DMS114 treated with DMSO at 0.1 percent for 48 hours (cell line): ENCODE measurements around the gene PIGW.
"Not testable (repeated sequence)": the region's sequence is repeated elsewhere in the genome, so short reads cannot be mapped to it uniquely, and the experiment has no call there.

Experiments used
- DNase-seq: peaks from one replicate; lab custom pipeline; 2025; ENCODE audit not compliant: unreplicated experiment; lab: John Stamatoyannopoulos, UW

Gene PIGW

DNA sequence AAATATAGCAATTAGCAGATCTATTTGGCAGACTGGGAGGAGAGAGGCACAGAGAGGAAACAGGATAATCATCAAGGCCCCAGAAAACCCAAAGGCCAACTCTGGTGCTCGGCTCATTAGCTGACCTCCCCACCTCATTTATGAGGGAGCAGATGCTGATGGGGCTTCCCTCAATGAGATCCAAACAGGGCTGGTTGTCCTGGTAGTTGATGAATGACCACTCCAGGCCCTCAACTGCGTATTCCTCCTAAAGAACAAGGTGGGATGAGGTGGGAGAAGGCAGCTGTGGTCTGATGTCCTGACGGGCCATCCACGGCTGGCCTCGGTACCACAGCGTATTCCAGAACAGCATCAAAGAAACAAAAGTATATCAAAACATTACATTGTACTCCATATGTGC, 27.5 kb upstream of the PIGW start:
- no peak for DNase-seq

DNA sequence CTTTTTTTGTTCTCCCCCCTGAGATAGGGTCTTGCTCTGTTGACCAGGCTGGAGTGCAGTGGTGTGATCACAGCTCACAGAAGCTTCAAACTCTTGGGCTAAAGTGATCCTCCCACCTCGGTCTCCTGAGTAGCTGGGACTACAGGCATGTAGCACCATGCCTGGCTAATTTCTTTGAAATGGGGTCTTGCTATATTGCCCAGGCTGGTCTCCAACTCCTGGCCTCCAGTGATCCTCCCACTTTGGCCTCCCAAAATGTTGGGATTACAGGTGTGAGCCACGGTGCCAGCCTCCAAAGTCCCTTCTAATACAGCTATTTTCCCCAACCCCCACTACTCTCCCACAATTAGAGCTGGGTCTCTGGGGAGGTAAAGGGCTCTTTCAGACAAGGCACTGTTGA, 26.3 kb upstream of the PIGW start:
- not testable (repeated sequence) for DNase-seq

DNA sequence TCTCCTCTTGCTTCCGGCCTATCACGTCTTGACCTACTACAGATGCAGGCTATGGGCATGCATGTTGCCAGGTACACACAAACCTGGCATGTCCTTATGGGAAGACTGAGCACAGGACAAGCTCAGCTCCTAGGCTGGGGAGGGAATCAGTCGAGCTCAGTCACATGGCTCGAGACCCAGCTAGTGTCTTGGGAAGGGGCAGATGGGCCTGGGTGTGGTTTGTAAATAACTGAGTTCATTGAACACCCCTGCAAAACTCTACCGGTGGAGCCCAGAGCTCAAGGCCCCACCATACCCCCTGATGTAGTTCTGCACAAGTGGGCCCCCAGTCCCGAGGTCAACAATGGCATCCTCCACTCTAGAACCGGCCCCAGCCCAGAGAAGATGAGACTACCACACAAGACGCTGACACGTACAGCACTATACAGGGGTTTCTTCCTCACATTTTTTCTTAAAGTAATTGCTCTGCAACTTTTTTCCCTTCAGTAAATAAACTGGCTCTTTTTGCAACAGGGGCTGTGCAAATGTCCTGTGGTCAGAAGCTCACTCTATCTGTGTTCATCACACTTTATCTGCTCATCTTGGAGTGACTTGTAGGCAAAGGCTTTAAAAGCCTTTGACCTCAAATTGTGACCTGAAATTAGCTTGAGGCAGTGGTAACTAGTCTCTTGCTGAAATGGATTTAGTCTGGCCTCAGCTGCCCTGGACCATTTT, 25.4 kb upstream of the PIGW start:
- DNase-seq = no peak

DNA sequence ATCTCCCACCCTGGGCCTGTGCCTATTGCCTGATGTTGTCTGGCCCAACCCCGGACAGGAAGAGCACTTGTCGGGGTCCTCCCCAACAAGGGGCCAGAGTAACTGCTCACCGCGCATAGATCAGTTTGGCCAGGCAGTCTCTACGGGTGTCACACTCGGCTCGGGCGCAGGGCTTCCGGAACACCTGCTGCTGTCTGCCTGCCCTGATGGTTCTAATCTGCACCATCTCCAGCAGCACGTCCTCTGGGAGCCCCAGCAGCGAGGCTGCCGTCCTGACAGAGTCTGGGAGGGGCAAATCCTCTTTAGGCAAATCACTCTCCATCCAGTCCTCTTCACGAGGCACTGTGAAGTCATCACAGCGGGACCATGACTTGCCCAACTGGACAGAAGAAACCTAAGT, 24.2 kb upstream of the PIGW start:
- DNase-seq = no peak

DNA sequence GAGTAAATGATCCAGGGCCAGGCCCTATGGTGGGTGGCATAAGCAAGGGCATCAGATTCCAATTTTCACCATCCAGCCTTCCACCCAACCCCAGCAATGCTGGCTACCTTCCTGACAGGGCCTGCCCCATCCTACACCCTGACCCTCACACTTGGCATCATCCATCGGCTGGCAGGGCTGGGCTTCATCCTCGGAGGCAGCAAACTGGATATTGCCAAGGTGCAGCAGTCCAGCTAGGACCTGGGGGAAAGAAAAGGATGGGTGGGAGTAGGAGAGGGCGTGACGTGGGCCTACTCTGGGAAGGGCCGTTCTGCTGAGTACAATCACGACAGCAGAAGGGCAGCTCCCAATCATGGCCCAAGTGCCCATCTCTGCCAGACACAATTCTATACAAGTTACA, 23.6 kb upstream of the PIGW start:
- no peak for DNase-seq

DNA sequence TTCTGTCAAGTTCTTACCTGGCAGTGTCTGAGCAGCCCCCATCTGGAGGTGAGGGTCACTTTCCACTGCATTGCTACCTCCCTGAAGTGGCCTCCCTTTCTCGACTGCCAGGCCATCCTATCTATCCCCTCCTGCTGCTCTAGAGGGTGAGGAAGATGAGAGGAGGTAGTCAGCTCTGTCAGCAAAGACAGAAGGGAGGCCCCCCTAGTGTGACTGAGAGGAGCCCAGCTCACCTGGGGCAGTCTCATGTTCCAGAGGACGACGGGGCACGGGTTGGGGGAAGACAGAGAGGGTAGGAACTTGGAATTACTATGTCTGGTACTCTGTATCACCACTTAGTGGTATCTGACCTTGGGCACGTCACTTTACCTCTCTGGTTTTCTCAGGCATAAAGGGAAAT, 22.1 kb upstream of the PIGW start:
- DNase-seq = no peak

DNA sequence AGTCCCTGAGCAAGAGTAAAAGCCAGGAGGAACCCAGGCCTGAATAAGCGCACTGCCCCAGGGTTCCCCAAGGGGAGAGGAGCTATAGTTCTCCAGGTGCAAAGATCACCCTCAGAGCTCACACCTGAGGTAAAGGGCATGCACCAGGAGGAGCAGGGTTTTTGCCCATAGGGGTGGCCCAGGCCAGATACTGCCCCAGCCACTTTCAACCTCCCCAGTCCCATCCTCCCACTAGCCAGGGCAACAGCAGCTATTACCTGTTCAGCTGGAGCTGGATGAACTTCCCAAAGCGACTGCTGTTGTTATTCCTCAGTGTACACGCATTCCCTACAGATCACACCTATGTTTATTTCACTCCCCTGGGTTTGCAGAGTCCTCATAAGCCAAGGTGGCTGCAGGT, 19.9 kb upstream of the PIGW start:
- DNase-seq = no peak

DNA sequence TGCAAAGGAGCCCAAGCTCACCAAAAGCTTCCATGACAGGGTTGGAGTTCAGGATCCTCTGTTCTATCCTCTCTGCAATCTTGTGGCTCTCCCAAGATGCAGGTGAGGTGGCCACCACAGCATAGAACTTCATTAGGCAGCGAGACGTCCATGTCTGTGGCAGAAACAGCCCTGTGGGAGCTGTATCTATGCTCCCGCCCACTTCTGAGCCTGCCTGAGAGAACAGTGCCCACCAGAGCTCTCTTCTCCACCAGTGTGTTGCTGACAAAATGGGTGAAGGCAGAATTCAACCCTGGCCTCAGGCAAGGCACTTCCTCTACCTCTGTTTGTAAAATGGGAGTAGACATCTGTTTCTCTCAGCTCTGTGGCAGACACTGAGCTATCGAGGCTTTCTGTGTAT, 18.9 kb upstream of the PIGW start:
- no peak for DNase-seq

DNA sequence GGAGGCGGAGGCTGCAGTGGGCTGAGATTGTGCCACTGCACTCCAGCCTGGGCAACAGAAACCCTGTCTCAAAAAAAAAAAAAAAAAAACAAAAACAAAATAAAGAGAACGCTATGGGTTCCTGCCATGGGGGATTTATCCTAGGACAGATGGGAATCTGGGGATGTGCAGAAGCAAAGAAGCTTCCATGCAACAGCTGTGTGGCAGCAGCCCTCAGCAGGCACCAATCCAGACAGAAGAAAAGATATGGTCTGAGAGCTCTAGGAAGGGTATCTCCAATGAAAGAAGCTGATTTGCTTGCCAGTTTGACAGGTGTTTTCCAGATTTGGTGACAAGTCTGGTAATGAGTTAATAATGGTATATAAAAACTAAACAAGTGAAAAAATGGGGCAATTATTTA, 11.7 kb upstream of the PIGW start:
- DNase-seq = no peak

DNA sequence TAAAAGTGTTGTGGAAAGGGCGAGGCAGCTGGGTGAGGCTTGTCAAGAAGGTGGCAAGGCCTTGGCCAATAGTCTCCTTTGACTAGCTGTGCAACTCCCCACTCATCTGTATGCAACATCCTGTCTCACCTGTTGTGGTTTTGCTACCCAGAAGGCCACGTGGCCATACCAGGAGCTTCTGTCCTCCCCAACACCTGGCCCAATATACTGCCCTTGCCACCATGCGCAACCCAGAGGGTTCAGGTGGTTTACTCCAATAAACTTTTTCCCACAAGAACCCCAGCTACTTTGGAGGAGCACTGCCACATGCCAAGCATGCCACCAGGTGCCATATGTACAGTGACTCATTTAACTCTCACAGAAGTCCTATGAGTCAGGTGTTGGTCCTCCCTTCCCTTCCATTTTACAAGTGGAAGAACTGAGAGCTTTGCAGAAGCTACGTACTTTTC, 10.3 kb upstream of the PIGW start:
- DNase-seq = no peak

DNA sequence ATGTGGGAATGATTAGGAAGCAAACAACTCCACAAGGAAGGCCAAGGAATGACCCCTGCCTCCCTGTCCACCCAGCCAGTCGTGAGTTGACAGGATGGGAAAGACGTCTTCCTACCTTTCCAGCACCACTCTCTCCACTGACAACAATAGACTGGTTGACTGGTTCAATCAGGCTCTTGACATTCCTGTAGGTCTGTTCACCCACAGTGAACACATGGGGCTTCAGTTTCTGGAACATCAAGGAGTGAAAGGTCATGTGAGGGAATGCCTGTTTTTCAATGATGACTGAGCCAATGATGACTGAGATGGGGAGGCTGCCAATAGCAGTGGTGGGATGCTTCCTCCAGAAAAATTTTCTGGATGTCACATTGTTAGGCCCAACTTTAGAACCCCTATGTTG, 9.7 kb upstream of the PIGW start:
- no peak for DNase-seq

DNA sequence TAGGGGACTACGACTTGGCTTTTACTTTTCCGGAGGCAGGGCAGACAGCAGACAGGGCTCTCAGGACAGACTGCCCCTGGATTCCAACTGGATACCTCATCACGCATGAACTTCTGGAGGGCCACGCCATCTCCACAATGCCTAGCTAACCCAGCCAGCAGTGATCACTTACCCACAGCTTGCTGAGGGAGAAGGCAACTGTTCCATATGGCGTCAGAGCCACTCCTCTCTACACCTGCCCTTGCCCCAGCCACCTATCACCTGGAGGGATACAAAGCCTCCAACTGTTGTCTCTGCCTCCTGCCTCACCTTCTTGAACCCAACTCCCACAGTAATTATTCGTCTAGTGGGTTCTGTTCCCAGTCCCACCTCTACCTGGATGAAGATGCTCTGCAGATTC, 8.9 kb upstream of the PIGW start:
- no peak for DNase-seq

DNA sequence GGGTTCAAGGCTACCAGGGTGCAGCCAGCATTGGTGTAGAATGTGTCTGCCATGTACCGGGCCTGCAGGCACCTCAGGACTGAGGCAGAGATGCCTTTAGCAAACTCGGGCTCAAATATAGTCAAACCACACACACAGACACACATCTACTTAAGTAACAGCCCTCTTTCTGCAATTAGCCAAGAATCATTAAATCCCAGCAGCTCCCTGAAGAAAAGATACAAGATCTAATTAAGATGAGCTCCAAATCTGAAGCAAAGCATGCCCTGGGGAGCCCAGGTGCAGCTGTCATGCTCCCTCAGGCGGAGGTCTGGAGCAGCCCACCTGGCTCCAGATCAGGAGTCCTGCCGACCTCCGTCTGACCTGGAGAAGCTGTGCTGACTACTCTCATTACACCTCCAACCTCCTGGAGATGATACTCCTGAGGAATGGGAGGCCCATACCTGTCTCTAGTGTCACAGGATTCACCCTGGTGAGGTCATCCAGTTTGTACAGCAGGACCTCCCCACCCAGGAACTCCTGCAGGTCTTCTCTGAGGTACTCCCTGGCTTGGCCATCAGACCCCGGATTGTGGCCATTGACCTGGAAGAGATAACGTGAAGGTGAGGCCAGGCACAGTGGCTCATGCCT, 7.1 kb upstream of the PIGW start:
- DNase-seq = no peak

DNA sequence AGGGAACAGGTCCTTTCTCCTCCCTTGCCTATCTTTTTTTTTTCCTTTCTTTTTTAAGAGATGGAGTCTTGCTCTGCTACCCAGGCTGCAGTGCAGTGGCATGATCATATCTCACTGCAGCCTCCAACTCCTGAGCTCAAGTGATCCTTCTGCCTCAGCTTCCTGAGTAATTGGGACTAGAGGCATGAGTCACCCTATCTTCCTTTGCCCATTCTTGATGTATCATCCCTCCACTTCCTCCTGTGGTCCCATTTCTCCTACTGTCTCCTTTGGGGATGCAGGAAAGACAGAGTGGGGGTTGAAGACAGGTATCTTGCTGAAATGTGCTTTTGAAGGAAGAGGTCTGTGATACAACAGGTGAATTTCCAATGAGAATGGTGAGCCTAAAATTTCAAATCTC, 5.7 kb upstream of the PIGW start:
- no peak for DNase-seq

DNA sequence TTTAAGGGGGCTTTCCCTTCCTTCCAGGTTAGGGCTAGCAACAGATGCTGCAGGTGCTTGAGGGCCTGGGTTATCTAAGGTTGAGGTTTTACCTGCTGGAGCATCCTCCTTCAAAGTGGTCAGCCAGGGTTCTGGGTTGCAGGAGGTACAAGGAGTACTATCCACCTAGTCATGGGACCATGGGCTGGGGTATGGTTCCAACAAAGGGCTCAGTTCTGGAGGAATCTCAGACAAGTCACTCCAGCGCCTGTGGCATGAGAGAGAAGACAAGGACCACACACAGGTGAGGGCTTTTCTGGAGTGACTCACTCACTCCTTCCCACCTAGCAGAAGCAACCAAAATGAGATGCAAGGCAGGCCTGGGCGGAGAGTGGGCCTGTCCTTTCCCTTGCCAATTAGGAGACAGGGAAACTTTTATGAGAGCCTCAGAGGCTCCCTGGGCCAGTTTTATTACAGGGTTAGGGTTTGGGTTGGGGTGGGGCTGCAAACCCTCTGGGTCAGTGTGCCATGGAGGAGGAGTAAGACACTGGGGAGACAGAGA, 2.3 kb upstream of the PIGW start:
- no peak for DNase-seq

DNA sequence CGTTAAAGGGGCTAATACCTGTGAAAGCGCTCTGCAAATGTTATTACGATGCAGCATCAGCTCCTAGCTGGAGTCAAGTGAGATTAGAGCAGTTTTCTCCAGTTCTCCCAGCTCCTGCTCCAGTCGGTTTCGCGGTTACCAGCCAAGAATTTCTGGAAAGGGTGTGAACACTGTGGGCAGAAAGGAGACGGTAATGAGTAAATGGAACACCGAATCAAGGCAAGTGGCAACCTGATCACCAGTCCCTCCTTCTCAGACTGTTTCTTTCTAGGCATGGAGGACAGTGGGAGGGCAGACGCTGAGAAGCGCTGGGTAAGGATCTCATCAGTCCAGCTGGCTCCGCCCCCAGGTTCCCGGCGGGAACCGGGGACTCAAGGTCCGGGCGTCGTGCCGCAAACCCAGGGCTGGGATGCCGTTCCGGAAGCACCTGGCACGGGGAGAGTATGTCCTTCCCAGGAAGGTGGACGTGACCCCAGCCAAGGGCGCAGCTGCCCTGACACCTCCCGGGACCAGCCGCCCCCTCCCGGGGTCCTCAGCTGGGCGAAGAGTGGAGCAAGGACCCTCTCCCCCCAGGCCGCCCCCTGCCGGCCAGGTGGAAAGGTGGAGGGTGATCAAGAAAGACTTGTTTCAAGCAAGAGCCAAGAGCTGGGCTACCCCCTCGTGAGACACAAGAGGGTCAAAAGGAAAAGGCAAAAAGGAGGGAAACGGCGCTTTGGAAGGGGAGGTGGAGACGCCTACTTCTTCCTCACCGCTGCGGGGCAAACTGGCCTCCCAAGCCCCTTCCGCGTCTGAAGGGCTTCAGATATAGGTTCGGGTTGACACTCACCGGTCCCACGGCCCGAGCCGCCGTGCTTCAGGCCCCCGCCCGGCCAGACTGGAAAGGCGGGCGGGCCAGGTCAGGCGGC, 600 bp upstream of the PIGW start:
- peak; percentile 44 for DNase-seq

DNA sequence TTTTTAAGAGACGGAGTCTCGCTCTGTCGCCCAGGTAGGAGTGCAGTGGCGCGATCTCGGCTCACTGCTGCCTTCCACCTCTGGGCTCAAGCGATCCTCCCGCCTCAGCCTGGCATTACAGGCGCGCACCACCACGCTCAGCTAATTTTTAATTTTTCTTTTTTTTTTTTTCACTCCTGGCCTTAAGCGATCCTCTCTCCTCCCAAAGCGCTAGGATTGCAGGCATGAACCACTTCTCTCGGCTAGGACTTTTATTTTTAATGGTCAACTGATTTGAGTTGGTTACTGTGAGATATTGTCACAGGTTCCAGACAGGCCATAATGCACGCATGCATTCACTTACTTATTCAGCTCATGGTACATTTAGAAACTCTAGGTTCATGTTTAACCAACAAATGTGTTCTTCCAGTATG, 888 bp downstream of the PIGW start:
- no peak for DNase-seq

DNA sequence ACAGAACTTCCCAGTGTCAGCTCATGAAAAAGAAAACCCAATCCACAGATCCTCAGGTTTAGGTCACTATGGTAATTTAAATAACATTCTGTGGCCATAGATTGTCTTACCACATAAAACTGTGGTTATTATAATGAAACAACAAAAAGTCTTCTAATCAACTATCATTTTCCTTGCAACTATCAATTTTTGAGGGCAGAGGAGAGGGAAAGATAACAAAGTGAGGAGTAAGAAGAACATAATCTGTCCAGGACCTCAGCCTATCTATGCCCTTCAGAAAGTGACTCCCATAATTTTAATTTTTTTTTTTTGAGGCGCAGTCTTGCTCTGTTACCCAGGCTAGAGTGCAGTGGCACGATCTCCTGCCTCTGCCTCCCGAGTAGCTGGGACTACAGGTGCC, 5.9 kb downstream of the PIGW start:
- no peak for DNase-seq

DNA sequence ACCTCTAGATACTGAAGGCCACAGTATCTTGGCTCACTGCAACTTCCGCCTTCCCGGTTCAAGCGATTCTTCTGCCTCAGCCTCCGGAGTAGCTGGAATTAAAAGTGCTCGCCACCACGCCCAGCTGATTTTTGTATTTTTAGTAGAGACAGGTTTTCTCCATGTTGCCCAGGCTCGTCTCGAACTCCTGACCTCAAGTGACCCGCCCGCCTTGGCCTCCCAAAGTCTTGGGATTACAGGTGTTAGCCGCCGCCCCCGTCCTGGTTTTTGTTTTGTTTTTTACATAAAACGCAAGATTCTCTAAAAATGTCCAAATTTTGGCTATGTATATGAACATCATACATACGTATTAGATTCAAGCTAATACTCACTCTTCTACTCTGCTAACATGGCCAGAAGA, 8.0 kb downstream of the PIGW start:
- no peak for DNase-seq

DNA sequence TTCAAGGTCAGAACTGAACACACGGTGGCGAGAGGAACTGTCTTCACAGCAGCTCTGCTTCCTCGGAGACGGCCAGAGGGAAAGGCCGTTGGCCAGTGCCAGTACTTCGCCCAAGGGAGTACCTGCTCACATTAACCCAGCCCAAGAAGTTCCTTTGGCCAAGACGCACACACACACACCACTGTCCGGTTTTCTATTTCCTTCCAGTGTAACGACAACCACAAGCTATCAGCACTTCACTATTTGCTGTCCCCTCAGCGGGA, 9.2 kb downstream of the PIGW start:
- DNase-seq = peak; percentile 20

DNA sequence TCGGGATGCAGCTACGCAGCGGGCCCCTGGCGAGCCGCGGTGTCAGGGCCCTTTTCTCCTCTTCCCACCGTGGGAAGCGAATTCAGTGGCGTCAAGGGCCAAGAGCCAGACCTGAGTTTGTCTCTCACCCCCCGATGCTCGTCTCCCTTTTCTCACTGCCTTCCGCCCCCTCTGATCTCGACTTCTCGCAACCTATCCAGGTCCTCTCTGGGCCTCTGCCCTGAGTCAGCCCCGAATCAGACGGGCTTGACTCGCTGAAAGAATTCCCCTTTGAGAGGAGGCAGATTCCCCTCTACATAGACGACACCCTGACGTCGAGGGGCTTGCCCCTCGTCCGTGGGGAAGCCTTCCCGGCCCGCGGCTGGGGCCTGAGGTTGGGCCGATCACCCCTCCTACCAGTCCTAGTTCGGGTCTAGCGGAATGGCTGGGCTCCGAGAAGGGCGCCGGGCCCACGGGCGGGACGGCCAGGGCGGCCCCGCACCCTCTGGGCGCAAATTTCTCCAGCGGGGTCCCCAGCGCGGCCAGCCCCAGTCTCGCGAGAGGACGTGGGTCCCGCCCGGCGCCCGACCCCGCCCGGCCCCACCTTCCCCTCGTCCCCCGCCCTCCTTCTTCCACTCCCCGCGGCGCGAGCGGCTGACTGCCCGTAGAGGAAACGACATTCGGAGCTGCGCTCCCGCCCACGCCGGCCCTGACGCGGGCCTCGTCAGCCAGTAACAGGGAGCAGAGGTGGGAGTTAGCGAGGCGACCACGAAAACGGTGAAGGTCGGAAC, 9.7 kb downstream of the PIGW start, which contains the start of gene GGNBP2:
Gene GGNBP2, plus strand, starts transcription at position 613 of the 770 bp plus-strand sequence. CDS start 806 bp downstream, outside the sequence.
- peak; percentile 57 for DNase-seq
